IPS-20b (cell line): ENCODE data around the gene IPP.
"Not testable (repeated sequence)": the region's sequence is repeated elsewhere in the genome, so short reads cannot be mapped to it uniquely, and the experiment has no call there.

Experiments used
- H3K27ac ChIP-seq: one replicate; pipeline ENCODE4 v1.5.1; 2013; ENCODE audit warnings: low read length
- H3K27me3 ChIP-seq: 2 replicates; pipeline ENCODE4 v1.6.1; 2013; ENCODE audit warnings: mild to moderate bottlenecking, low read length, inconsistent platforms; ENCODE audit not compliant: insufficient read depth
- H3K36me3 ChIP-seq: 2 replicates; pipeline ENCODE4 v1.6.1; 2013; ENCODE audit warnings: low read depth, mild to moderate bottlenecking, inconsistent platforms, low read length, moderate library complexity; ENCODE audit not compliant: insufficient read depth
- H3K4me1 ChIP-seq: 2 replicates; pipeline ENCODE4 v1.6.1; 2013; ENCODE audit warnings: mild to moderate bottlenecking, control low read depth, inconsistent platforms, low read length, moderate library complexity; ENCODE audit not compliant: insufficient read depth
- H3K4me3 ChIP-seq: 2 replicates; pipeline ENCODE4 v1.5.1; 2013; ENCODE audit warnings: mild to moderate bottlenecking, low read length, inconsistent platforms
- H3K9ac ChIP-seq: 2 replicates; pipeline ENCODE4 v1.6.1; 2013; ENCODE audit warnings: low read depth, mild to moderate bottlenecking, inconsistent platforms, low read length, moderate library complexity
- H3K9me3 ChIP-seq: 2 replicates; pipeline ENCODE4 v1.6.1; 2013; ENCODE audit warnings: mild to moderate bottlenecking, low read depth, low read length, inconsistent platforms; ENCODE audit not compliant: insufficient read depth

Gene IPP

GRCh38 chr1:45693811-45694210 is 56.6 kb downstream of the IPP start:
- H3K27me3 ChIP-seq, H3K9me3 ChIP-seq, H3K9ac ChIP-seq, H3K4me1 ChIP-seq, H3K27ac ChIP-seq, H3K4me3 ChIP-seq: not testable (repeated sequence)
- H3K36me3 ChIP-seq = peaks cover 60% of the 10 kb centered on the region

- Histone ChIP-seq H3K9ac (peak within 1 kb of the TSS; percentile 93), H3K4me1 (peaks cover 8% of the 10 kb centered on the region; the same call in 1 of the 2 replicates), H3K27ac (peak within 1 kb of the TSS; percentile 62), H3K9me3 (no peaks in the 10 kb centered on the region), H3K4me3 (peak within 1 kb of the TSS; percentile 94), H3K27me3 (no peaks in the 10 kb centered on the region), H3K36me3 (peaks cover 25% of the 10 kb centered on the region)
These were observed 62.4 kb downstream of the IPP start, which contains the start of gene TMEM69 for GRCh38 chr1:45687754-45688740. TMEM69 (plus strand) TSS chr1:45688181; CDS start chr1:45691069, 2,888 bp downstream.

- H3K27me3 ChIP-seq = no peaks in the 10 kb centered on the region
- H3K4me1 ChIP-seq = peaks cover 13% of the 10 kb centered on the region; the same call in 1 of the 2 replicates
- peak overlapping the region; percentile 98; the same call in 1 of the 2 replicates for H3K9ac ChIP-seq
- no peaks in the 10 kb centered on the region for H3K9me3 ChIP-seq
- peak overlapping the region; percentile 94 for H3K4me3 ChIP-seq
- peak overlapping the region; percentile 80 for H3K27ac ChIP-seq
- peaks cover 17% of the 10 kb centered on the region for H3K36me3 ChIP-seq
These were observed 63.3 kb downstream of the IPP start for GRCh38 chr1:45687014-45687753.

GRCh38 chr1:45686288-45687013 is 64.0 kb downstream of the IPP start, which contains the start of gene GPBP1L1:
GPBP1L1 (minus strand) TSS chr1:45686533; CDS start chr1:45659087, 27,446 bp downstream.
- peak within 1 kb of the TSS; percentile 94 for H3K27ac ChIP-seq
- peaks cover 17% of the 10 kb centered on the region for H3K4me1 ChIP-seq
- H3K36me3 ChIP-seq = peaks cover 13% of the 10 kb centered on the region
- peak within 1 kb of the TSS; percentile 94 for H3K4me3 ChIP-seq
- H3K27me3 ChIP-seq = no peaks in the 10 kb centered on the region
- H3K9me3 ChIP-seq = no peaks in the 10 kb centered on the region
- H3K9ac ChIP-seq = peak within 1 kb of the TSS; percentile 98

GRCh38 chr1:45686015-45686287 is 64.5 kb downstream of the IPP start:
- Histone ChIP-seq H3K4me3 (peak overlapping the region; percentile 94), H3K27me3 (no peaks in the 10 kb centered on the region), H3K9ac (peak overlapping the region; percentile 98), H3K27ac (peak overlapping the region; percentile 94), H3K4me1 (peaks cover 22% of the 10 kb centered on the region), H3K36me3 (peaks cover 8% of the 10 kb centered on the region), H3K9me3 (no peaks in the 10 kb centered on the region)

- H3K27me3 ChIP-seq = no peaks in the 10 kb centered on the region
- H3K27ac ChIP-seq = peak overlapping the region; percentile 94
- H3K9ac ChIP-seq = peak overlapping the region; percentile 98
- H3K4me3 ChIP-seq = peak overlapping the region; percentile 94
- peaks cover 4% of the 10 kb centered on the region for H3K36me3 ChIP-seq
- H3K4me1 ChIP-seq = peaks cover 24% of the 10 kb centered on the region
- no peaks in the 10 kb centered on the region for H3K9me3 ChIP-seq
These were observed 65.0 kb downstream of the IPP start for GRCh38 chr1:45685308-45686014.

GRCh38 chr1:45684402-45684801 is 66.1 kb downstream of the IPP start:
- Histone ChIP-seq H3K9ac (peak overlapping the region; percentile 98; the same call in 1 of the 2 replicates), H3K27ac (no peak overlapping the region), H3K9me3 (no peaks in the 10 kb centered on the region), H3K36me3 (no peaks in the 10 kb centered on the region), H3K4me1 (peaks cover 26% of the 10 kb centered on the region), H3K27me3 (no peaks in the 10 kb centered on the region), H3K4me3 (peak overlapping the region; percentile 94)

GRCh38 chr1:45682942-45683341 is 67.5 kb downstream of the IPP start:
- H3K4me3 ChIP-seq = peak overlapping the region; percentile 14; the same call in 1 of the 2 replicates
- no peaks in the 10 kb centered on the region for H3K9me3 ChIP-seq
- H3K9ac ChIP-seq = no peak overlapping the region
- H3K27ac ChIP-seq = no peak overlapping the region
- H3K36me3 ChIP-seq = no peaks in the 10 kb centered on the region
- H3K4me1 ChIP-seq = peaks cover 39% of the 10 kb centered on the region
- H3K27me3 ChIP-seq = no peaks in the 10 kb centered on the region

- Histone ChIP-seq H3K27me3 (no peaks in the 10 kb centered on the region), H3K36me3 (peaks cover 6% of the 10 kb centered on the region; the same call in 1 of the 2 replicates), H3K9me3 (no peaks in the 10 kb centered on the region), H3K27ac (no peak overlapping the region), H3K9ac (no peak overlapping the region), H3K4me3 (no peak overlapping the region), H3K4me1 (peaks cover 39% of the 10 kb centered on the region)
These were observed 71.3 kb downstream of the IPP start for GRCh38 chr1:45679123-45679522.

- peaks cover 39% of the 10 kb centered on the region for H3K4me1 ChIP-seq
These were observed 72.0 kb downstream of the IPP start for GRCh38 chr1:45678489-45678888.

More at GRCh38 chr1:45678489-45678888, 72.0 kb downstream of the IPP start:
- H3K4me3 ChIP-seq = peak overlapping the region; percentile 14; the same call in 1 of the 2 replicates
- H3K9ac ChIP-seq = no peak overlapping the region
- H3K36me3 ChIP-seq = peaks cover 6% of the 10 kb centered on the region; the same call in 1 of the 2 replicates
- no peak overlapping the region for H3K27ac ChIP-seq
- no peaks in the 10 kb centered on the region for H3K27me3 ChIP-seq
- H3K9me3 ChIP-seq = no peaks in the 10 kb centered on the region
